Naive thymus-derived CD4-positive, alpha-beta T cell (primary cell): ENCODE measurements around the gene GRHL3. TPM values are rescaled to one million over a fixed set of nuclear protein-coding genes. Genes with fewer than 3 reads are reported as not detected.
A peak's percentile ranks its signal among the peaks of the same experiment; 100 is the strongest.

Experiments
- ATAC-seq: fragments of 150-1000 bp; cut with Tn5 transposase; 2 replicates; pipeline ENCODE4 v1.10.0; 2021; ENCODE audit warnings: mild to moderate bottlenecking, moderate library complexity
- CTCF ChIA-PET: fragments of 350-600 bp; sonication (Branson Sonifier 250); formaldehyde crosslinking; loops from one replicate; lab custom pipeline; 2021; ENCODE audit warnings: antibody characterized with exemption; lab: Charles Lee
- POLR2A ChIA-PET: fragments of 350-600 bp; sonication (Branson Sonifier 250); formaldehyde crosslinking; loops from one replicate; lab custom pipeline; 2021; ENCODE audit warnings: antibody characterized with exemption, inconsistent platforms; lab: Charles Lee
- DNase-seq, 9 donors: peaks; one replicate each; pipeline versions ENCODE4 v3.0.0 to v3.0.0-alpha.2; 2020 to 2022; ENCODE audit warnings: mixed read lengths in 1 of 9
- H3K27ac ChIP-seq: one replicate; pipeline ENCODE4 v1.7.0; 2013; ENCODE audit warnings: mild to moderate bottlenecking, low read depth, low read length, moderate library complexity
- H3K27me3 ChIP-seq, 2 donors: one replicate each; pipeline ENCODE4 v1.7.0; 2013; ENCODE audit warnings: low read length in 2 of 2, mild to moderate bottlenecking in 2 of 2, moderate library complexity in 2 of 2; ENCODE audit not compliant: control insufficient read depth in 2 of 2, insufficient read depth in 2 of 2
- H3K36me3 ChIP-seq, 3 experiments: 1 replicate in 2 of 3; 2 replicates in 1 of 3; pipeline ENCODE4 v1.7.0; 2013; ENCODE audit warnings: low read length in 3 of 3, mild to moderate bottlenecking in 3 of 3, moderate library complexity in 1 of 3; ENCODE audit not compliant: insufficient read depth in 3 of 3, control insufficient read depth in 2 of 3
- H3K4me1 ChIP-seq, 2 donors: one replicate each; pipeline ENCODE4 v1.7.0; 2013; ENCODE audit warnings: low read length in 2 of 2, mild to moderate bottlenecking in 2 of 2, moderate library complexity in 1 of 2; ENCODE audit not compliant: control insufficient read depth in 2 of 2, insufficient read depth in 2 of 2
- H3K4me3 ChIP-seq: 2 replicates; pipeline ENCODE4 v1.7.0; 2013; ENCODE audit warnings: mild to moderate bottlenecking, low read length
- H3K9me3 ChIP-seq, 3 experiments: 1 replicate in 2 of 3; 2 replicates in 1 of 3; pipeline ENCODE4 v1.7.0; 2013; ENCODE audit warnings: low read length in 3 of 3; ENCODE audit not compliant: control insufficient read depth in 2 of 3
- H3K27ac Mint-ChIP-seq, 9 donors: one replicate each; pipeline ENCODE4 v1.8.0; 2020 to 2022; ENCODE audit warnings: mixed read lengths in 9 of 9, mild to moderate bottlenecking in 8 of 9, moderate library complexity in 5 of 9, inconsistent platforms in 2 of 9
- H3K27me3 Mint-ChIP-seq, 5 donors: one replicate each; pipeline ENCODE4 v1.8.0; 2021 to 2022; ENCODE audit warnings: mixed read lengths in 5 of 5, mild to moderate bottlenecking in 1 of 5
- H3K36me3 Mint-ChIP-seq, 5 donors: one replicate each; pipeline ENCODE4 v1.8.0; 2020 to 2022; ENCODE audit warnings: mixed read lengths in 5 of 5, mild to moderate bottlenecking in 3 of 5, inconsistent platforms in 1 of 5
- H3K4me1 Mint-ChIP-seq, 7 donors: one replicate each; pipeline ENCODE4 v1.8.0; 2020 to 2022; ENCODE audit warnings: mixed read lengths in 7 of 7, mild to moderate bottlenecking in 3 of 7, inconsistent platforms in 1 of 7
- H3K4me3 Mint-ChIP-seq, 10 donors: one replicate each; pipeline ENCODE4 v1.8.0; 2020 to 2022; ENCODE audit warnings: mild to moderate bottlenecking in 10 of 10, mixed read lengths in 10 of 10, moderate library complexity in 6 of 10, inconsistent platforms in 2 of 10
- H3K9me3 Mint-ChIP-seq, 11 donors: one replicate each; pipeline ENCODE4 v1.8.0; 2020 to 2022; ENCODE audit warnings: mixed read lengths in 11 of 11, mild to moderate bottlenecking in 4 of 11, inconsistent platforms in 1 of 11, moderate library complexity in 1 of 11
- intact Hi-C, 2 donors: fragments of 100-400 bp; cut with micrococcal nuclease; formaldehyde crosslinking; loops; one replicate each; pipeline ENCODE4 v1.15.1; 2023
- polyA plus RNA-seq, 2 donors: library from polyadenylated mRNA; unstranded; fragments of 300-500 nt; fragmentation: Illumina TruSeq; gene quantifications; one replicate each; pipeline ENCODE4 v1.2.3, GENCODE V29; 2021
- total RNA-seq, 6 experiments: library from RNA in 5 of 6; stranded (reverse) in 5 of 6; gene quantifications; 1 replicate in 5 of 6; 2 replicates in 1 of 6; pipeline ENCODE4 v1.2.3 and lab custom pipeline; 2021 to 2026

Gene GRHL3
- total and polyA plus RNA-seq, 7 experiments from 2014 or later = not detected

DNA sequence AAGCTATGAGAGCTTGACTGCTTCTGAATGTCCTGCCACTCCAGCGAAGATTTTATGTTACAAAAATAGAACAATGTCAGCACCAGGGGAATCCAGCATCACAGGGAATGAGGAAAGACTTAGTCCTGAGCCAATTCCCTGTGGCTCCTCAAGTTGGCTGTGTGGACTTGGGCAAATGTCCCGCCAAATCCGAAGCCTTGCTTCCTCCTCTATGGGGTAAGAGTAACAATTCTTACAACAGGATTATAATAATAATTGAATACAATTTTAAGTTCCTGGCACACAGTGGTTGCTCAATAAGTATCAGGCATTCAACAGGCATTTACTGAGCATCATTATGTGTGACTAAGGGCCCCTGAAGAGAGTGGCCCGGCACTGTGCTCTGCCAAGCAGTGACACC, 50.0 kb downstream of the GRHL3 start:
- ATAC-seq (no peak), DNase-seq (no peak)
- ChIA-PET CTCF (interaction anchor here (0.6 kb wide), 1 partner anchor 12 kb away, joined by 3 read pairs; no protein-coding TSS in a partner anchor), POLR2A (no interaction called here)
- no peaks in the 10 kb centered on the region for H3K27me3 Mint-ChIP-seq
- no peak overlapping the region for H3K27ac Mint-ChIP-seq
- no peaks in the 10 kb centered on the region for H3K4me1 ChIP-seq
- no peaks in the 10 kb centered on the region for H3K9me3 Mint-ChIP-seq
- peaks cover 0 to 4% (median 0%) of the 10 kb centered on the region in 3 experiments for H3K36me3 ChIP-seq
- no peak overlapping the region for H3K4me3 ChIP-seq
- peaks cover 0 to 17% (median 0%) of the 10 kb centered on the region in 7 donors for H3K4me1 Mint-ChIP-seq
- peaks cover 0 to 35% (median 0%) of the 10 kb centered on the region in 5 donors for H3K36me3 Mint-ChIP-seq
- no peaks in the 10 kb centered on the region for H3K9me3 ChIP-seq
- H3K27ac ChIP-seq = no peak overlapping the region
- intact Hi-C loops = no loop called here
- no peak overlapping the region for H3K4me3 Mint-ChIP-seq
- no peaks in the 10 kb centered on the region for H3K27me3 ChIP-seq

DNA sequence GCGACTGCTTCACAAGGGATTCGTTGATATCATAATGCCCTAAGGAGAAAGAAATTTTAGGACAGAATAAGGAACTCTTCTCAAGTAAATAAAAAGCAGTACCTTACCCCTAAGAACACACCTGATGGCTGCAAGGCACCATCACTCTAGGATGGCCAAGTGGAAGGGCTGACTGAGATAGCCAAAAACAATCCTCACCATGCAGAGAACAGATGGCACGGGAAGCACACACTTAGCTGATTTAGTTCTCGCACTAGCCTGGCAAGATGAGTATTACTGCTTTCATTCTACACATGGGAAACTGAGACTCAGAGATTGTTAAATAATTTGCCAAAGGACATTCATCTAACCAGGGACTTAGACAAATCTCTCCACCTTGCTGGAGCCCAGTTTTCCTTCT, 50.6 kb downstream of the GRHL3 start:
- Histone ChIP-seq H3K36me3 (peaks cover 0 to 4% (median 0%) of the 10 kb centered on the region in 3 experiments), H3K27ac (no peak overlapping the region), H3K4me3 (no peak overlapping the region), H3K9me3 (no peaks in the 10 kb centered on the region), H3K4me1 (no peaks in the 10 kb centered on the region), H3K27me3 (no peaks in the 10 kb centered on the region)
- no peak overlapping the region for H3K27ac Mint-ChIP-seq
- DNase-seq (no peak), ATAC-seq (no peak)
- no peaks in the 10 kb centered on the region for H3K9me3 Mint-ChIP-seq
- H3K4me3 Mint-ChIP-seq = no peak overlapping the region
- intact Hi-C loops = no loop called here
- peaks cover 0 to 39% (median 0%) of the 10 kb centered on the region in 5 donors for H3K36me3 Mint-ChIP-seq
- POLR2A ChIA-PET = interaction anchor here (0.6 kb wide), 1 partner anchor 483 kb away, joined by 3 read pairs; no protein-coding TSS in a partner anchor
- CTCF ChIA-PET = no interaction called here
- peaks cover 0 to 12% (median 0%) of the 10 kb centered on the region in 7 donors for H3K4me1 Mint-ChIP-seq
- H3K27me3 Mint-ChIP-seq = no peaks in the 10 kb centered on the region

DNA sequence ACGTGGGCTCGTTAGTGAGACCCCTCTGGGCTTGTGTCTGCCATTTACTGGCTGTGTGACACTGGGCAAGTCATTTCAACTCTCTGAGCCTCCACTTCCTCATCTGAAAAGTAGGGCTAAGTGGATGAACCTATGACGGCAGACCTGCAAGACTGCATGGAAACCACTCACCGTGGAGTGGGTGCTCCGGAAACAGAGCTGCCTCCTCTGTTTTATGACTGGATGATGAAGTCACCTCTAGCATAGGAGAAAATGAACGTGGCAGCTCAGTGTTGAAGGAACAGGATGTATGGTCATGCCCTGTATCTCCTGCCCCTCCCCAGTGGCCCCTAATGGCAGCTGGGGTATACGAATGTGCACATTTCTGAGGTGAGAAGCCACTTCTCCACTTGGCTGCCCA, 53.9 kb downstream of the GRHL3 start:
- H3K4me3 Mint-ChIP-seq = no peak overlapping the region
- DNase-seq = no peak
- Histone ChIP-seq H3K27me3 (no peaks in the 10 kb centered on the region), H3K9me3 (no peaks in the 10 kb centered on the region), H3K4me3 (no peak overlapping the region), H3K27ac (no peak overlapping the region), H3K36me3 (no peaks in the 10 kb centered on the region), H3K4me1 (no peaks in the 10 kb centered on the region)
- CTCF ChIA-PET = no interaction called here
- no peaks in the 10 kb centered on the region for H3K9me3 Mint-ChIP-seq
- no peak overlapping the region for H3K27ac Mint-ChIP-seq
- ATAC-seq = peak; percentile 40
- H3K4me1 Mint-ChIP-seq = no peaks in the 10 kb centered on the region
- H3K27me3 Mint-ChIP-seq = no peaks in the 10 kb centered on the region
- H3K36me3 Mint-ChIP-seq = peaks cover 0 to 36% (median 0%) of the 10 kb centered on the region in 5 donors
- intact Hi-C loops = no loop called here
- POLR2A ChIA-PET = no interaction called here

DNA sequence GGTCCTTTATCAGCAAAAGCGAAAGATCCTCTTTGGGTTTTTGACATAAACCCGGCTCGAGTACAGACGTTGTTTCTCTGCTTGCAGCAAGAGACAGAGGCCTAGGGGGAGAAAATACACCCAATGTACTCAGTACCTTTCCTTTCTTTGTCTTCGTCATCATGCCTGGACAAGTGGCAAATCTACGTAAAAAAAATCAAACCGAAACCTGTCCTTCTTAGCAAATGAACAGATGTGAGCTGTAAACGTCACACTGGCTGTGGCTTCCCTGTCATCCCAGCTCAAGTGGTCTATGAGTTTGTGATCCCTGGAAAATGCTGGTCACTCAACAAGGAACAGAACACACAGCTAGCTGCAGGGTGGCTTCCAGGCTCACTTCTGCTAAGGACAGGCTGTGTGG, 54.6 kb downstream of the GRHL3 start:
- Histone ChIP-seq H3K27ac (no peak overlapping the region), H3K9me3 (no peaks in the 10 kb centered on the region), H3K36me3 (peaks cover 0 to 1% (median 0%) of the 10 kb centered on the region in 3 experiments), H3K27me3 (no peaks in the 10 kb centered on the region), H3K4me1 (no peaks in the 10 kb centered on the region), H3K4me3 (no peak overlapping the region)
- no peak for DNase-seq
- no peak overlapping the region for H3K4me3 Mint-ChIP-seq
- no peaks in the 10 kb centered on the region for H3K4me1 Mint-ChIP-seq
- POLR2A ChIA-PET = no interaction called here
- intact Hi-C loops = no loop called here
- no peaks in the 10 kb centered on the region for H3K9me3 Mint-ChIP-seq
- H3K27ac Mint-ChIP-seq = no peak overlapping the region
- H3K27me3 Mint-ChIP-seq = no peaks in the 10 kb centered on the region
- peaks cover 0 to 37% (median under 1%) of the 10 kb centered on the region in 5 donors for H3K36me3 Mint-ChIP-seq
- CTCF ChIA-PET = no interaction called here
- ATAC-seq = no peak

DNA sequence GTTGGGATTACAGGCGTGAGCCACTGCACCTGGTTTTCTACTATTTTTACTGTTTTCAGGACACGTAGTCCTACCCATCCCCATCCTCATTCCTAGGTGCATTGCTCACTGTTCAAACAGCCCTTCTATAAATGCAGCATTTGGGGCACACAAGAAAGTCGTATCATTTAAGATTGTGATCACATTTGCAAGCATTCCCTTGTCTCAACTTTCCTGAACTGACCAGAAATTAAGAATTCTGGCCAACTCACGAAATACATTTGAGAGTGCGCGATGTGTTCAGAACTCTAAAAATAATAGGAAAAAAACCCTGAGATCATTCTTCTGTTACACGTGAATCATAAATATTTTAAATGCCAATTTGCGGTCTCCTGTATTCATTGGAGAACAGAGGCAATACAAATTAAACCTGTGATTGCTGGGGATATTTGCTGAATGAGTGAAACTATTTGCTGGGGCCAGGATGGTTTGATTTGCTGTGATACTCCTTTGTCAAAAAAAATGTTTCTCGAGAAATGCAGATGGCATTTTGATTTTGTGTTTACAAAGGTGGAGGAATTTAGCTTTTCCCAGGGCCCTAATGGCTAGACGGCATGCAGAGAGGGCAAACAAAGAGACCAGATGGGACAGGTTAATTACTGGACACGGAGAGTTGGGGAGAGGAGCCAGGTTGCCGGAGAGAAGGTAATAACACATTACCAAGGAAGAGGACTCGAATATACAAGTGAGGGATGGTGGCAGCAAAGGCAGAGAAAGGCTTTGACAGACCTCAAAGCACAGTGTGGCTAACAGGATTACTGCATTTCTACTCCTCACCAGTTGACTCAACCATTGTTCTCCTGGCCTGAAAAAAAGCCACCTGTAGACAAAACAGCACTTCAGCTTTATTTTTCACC, 56.0 kb downstream of the GRHL3 start:
- H3K27me3 Mint-ChIP-seq = no peaks in the 10 kb centered on the region
- H3K4me1 Mint-ChIP-seq = no peaks in the 10 kb centered on the region
- H3K36me3 Mint-ChIP-seq = peaks cover 0 to 44% (median 12%) of the 10 kb centered on the region in 5 donors
- Histone ChIP-seq H3K9me3 (no peaks in the 10 kb centered on the region), H3K27ac (no peak overlapping the region), H3K4me3 (no peak overlapping the region), H3K36me3 (peaks cover 0 to 14% (median 0%) of the 10 kb centered on the region in 3 experiments), H3K27me3 (no peaks in the 10 kb centered on the region), H3K4me1 (no peaks in the 10 kb centered on the region)
- intact Hi-C loops = no loop called here
- DNase-seq (no peak), ATAC-seq (no peak)
- POLR2A ChIA-PET = no interaction called here
- CTCF ChIA-PET = no interaction called here
- H3K9me3 Mint-ChIP-seq = no peaks in the 10 kb centered on the region
- no peak overlapping the region for H3K4me3 Mint-ChIP-seq
- H3K27ac Mint-ChIP-seq = no peak overlapping the region

DNA sequence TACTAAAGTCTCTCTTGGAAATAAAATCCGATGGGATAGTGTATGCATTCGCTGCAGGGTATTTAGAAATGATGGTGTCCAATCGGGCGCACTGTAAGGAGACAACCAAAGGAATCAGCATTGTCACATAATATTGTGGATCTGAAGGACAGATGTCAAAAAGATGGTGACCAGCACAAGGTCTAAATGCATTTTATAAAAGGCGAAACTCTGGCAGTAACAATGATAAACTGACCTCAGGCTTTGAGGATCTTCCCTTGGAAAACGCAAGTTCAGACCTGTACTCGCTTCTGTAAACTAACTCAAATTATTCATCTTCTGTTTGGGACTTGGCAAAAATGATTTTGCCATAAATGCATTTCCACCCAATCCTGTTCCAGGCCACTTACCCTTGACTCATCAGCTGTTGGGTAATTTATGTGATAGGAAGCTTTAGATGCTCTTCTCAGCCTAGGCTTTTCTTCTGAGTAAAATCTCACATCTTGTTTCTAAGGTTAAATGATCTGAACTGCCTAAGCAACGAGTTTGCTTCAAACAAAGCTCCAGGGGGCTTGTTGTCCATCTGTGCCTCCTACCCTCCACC, 60.7 kb downstream of the GRHL3 start:
- ChIA-PET POLR2A (no interaction called here), CTCF (no interaction called here)
- H3K4me3 ChIP-seq = no peak overlapping the region
- H3K27ac Mint-ChIP-seq = no peak overlapping the region
- no peaks in the 10 kb centered on the region for H3K9me3 ChIP-seq
- H3K27me3 ChIP-seq = no peaks in the 10 kb centered on the region
- ATAC-seq (no peak), DNase-seq (no peak)
- H3K36me3 ChIP-seq = peaks cover 0 to 22% (median 0%) of the 10 kb centered on the region in 3 experiments
- intact Hi-C loops = no loop called here
- no peaks in the 10 kb centered on the region for H3K9me3 Mint-ChIP-seq
- peaks cover 0 to 12% (median 0%) of the 10 kb centered on the region in 7 donors for H3K4me1 Mint-ChIP-seq
- H3K4me3 Mint-ChIP-seq = no peak overlapping the region
- peaks cover 3 to 60% (median 36%) of the 10 kb centered on the region in 5 donors for H3K36me3 Mint-ChIP-seq
- H3K27me3 Mint-ChIP-seq = no peaks in the 10 kb centered on the region
- no peak overlapping the region for H3K27ac ChIP-seq
- H3K4me1 ChIP-seq = no peaks in the 10 kb centered on the region
